Activated T-cell treated with anti-CD3 and anti-CD28 coated beads for 1 hour (primary cell): Measurements from ENCODE around the gene GOLGA6A.
"Not testable (repeated sequence)": the region's sequence is repeated elsewhere in the genome, so short reads cannot be mapped to it uniquely, and the experiment has no call there.

Experiments
- DNase-seq: peaks from one replicate; pipeline ENCODE4 v3.0.0-alpha.2; 2020; ENCODE audit warnings: low read depth

Gene GOLGA6A

GRCh38 chr15:74082450-74082849, at the start of gene GOLGA6A:
TSS of gene GOLGA6A (minus strand) at chr15:74082550. CDS start at chr15:74082509, 41 bp downstream.
- not testable (repeated sequence) for DNase-seq

- no peak for DNase-seq
Measured at GRCh38 chr15:74131628-74132413, 49.5 kb upstream of the GOLGA6A start.

GRCh38 chr15:74130849-74131627, 48.7 kb upstream of the GOLGA6A start:
- DNase-seq = no peak

GRCh38 chr15:74130155-74130848, 48.0 kb upstream of the GOLGA6A start, which contains the start of gene ISLR2:
TSS of gene ISLR2 (plus strand) at chr15:74130586. CDS start at chr15:74132755, 2,169 bp downstream.
- DNase-seq = no peak

GRCh38 chr15:74129586-74130154, 47.3 kb upstream of the GOLGA6A start:
- no peak for DNase-seq

GRCh38 chr15:74128785-74129585, 46.6 kb upstream of the GOLGA6A start:
- no peak for DNase-seq

- DNase-seq = no peak
Measured at GRCh38 chr15:74127954-74128784, 45.8 kb upstream of the GOLGA6A start.

GRCh38 chr15:74127255-74127953, 45.1 kb upstream of the GOLGA6A start:
- peak; percentile 83 for DNase-seq

- no peak for DNase-seq
Measured at GRCh38 chr15:74124759-74125158, 42.4 kb upstream of the GOLGA6A start.

- DNase-seq = no peak
Measured at GRCh38 chr15:74124196-74124595, 41.8 kb upstream of the GOLGA6A start.

- DNase-seq = no peak
Measured at GRCh38 chr15:74123658-74124057, 41.3 kb upstream of the GOLGA6A start.

- no peak for DNase-seq
Measured at GRCh38 chr15:74123131-74123429, 40.7 kb upstream of the GOLGA6A start.

GRCh38 chr15:74122403-74123130, 40.2 kb upstream of the GOLGA6A start:
- no peak for DNase-seq

- no peak for DNase-seq
Measured at GRCh38 chr15:74121858-74122257, 39.5 kb upstream of the GOLGA6A start.

- DNase-seq = no peak
Measured at GRCh38 chr15:74121039-74121438, 38.7 kb upstream of the GOLGA6A start.

GRCh38 chr15:74120426-74120825, 38.1 kb upstream of the GOLGA6A start:
- DNase-seq = no peak

GRCh38 chr15:74109713-74110112, 27.4 kb upstream of the GOLGA6A start:
- no peak for DNase-seq

- not testable (repeated sequence) for DNase-seq
Measured at GRCh38 chr15:74108611-74109010, 26.3 kb upstream of the GOLGA6A start.

- DNase-seq = no peak
Measured at GRCh38 chr15:74108111-74108510, 25.8 kb upstream of the GOLGA6A start.
